ENCODE results near the gene LGALS4.
"Not testable (repeated sequence)": the region's sequence is repeated elsewhere in the genome, so short reads cannot be mapped to it uniquely, and the experiment has no call there.

LGALS4 gene

GRCh38 chr19:38842439-38843174, 29.9 kb upstream of the LGALS4 start:
- no peak for DNase-seq (ENCODE audit: low spot score)

- no peak for DNase-seq (ENCODE audit: low spot score)
Observed at GRCh38 chr19:38841787-38842438, 29.2 kb upstream of the LGALS4 start.

GRCh38 chr19:38841180-38841766, 28.5 kb upstream of the LGALS4 start:
- DNase-seq (ENCODE audit: low spot score): no peak

- DNase-seq (ENCODE audit: low spot score): no peak
Observed at GRCh38 chr19:38840583-38840968, 27.8 kb upstream of the LGALS4 start.

- no peak for DNase-seq (ENCODE audit: low spot score)
Observed at GRCh38 chr19:38839816-38840582, 27.3 kb upstream of the LGALS4 start.

GRCh38 chr19:38838986-38839761, 26.4 kb upstream of the LGALS4 start:
- DNase-seq (ENCODE audit: low spot score): no peak

- DNase-seq (ENCODE audit: low spot score): no peak
Observed at GRCh38 chr19:38838208-38838985, 25.7 kb upstream of the LGALS4 start.

GRCh38 chr19:38837656-38838121, 24.9 kb upstream of the LGALS4 start:
- DNase-seq (ENCODE audit: low spot score): no peak

- DNase-seq (ENCODE audit: low spot score): no peak
Observed at GRCh38 chr19:38836983-38837626, 24.4 kb upstream of the LGALS4 start.

- DNase-seq (ENCODE audit: low spot score): no peak
Observed at GRCh38 chr19:38836159-38836982, 23.6 kb upstream of the LGALS4 start.

- DNase-seq (ENCODE audit: low spot score): no peak
Observed at GRCh38 chr19:38834590-38834989, 21.8 kb upstream of the LGALS4 start.

GRCh38 chr19:38834104-38834490, 21.4 kb upstream of the LGALS4 start:
- DNase-seq (ENCODE audit: low spot score): no peak

GRCh38 chr19:38833092-38833425, 20.3 kb upstream of the LGALS4 start:
- DNase-seq (ENCODE audit: low spot score): no peak

GRCh38 chr19:38831142-38831605, 18.4 kb upstream of the LGALS4 start:
- peak; percentile 93 for DNase-seq (ENCODE audit: low spot score)

GRCh38 chr19:38830039-38830733, 17.4 kb upstream of the LGALS4 start:
- DNase-seq (ENCODE audit: low spot score): no peak

- not testable (repeated sequence) for DNase-seq (ENCODE audit: low spot score)
Observed at GRCh38 chr19:38829203-38829602, 16.5 kb upstream of the LGALS4 start.

GRCh38 chr19:38826856-38827551, 14.3 kb upstream of the LGALS4 start:
- no peak for DNase-seq (ENCODE audit: low spot score)

- DNase-seq (ENCODE audit: low spot score): not testable (repeated sequence)
Observed at GRCh38 chr19:38825936-38826335, 13.2 kb upstream of the LGALS4 start.

All from hepatic stellate cell (primary cell).